Middle frontal gyrus (tissue), 1 donor: ENCODE measurements around the gene NFIX.

Experiments
- DNase-seq: peaks from one replicate; pipeline ENCODE4 v3.0.0-alpha.2; 2015; ENCODE audit warnings: low spot score; ENCODE audit errors: extremely low spot score

NFIX gene

DNA sequence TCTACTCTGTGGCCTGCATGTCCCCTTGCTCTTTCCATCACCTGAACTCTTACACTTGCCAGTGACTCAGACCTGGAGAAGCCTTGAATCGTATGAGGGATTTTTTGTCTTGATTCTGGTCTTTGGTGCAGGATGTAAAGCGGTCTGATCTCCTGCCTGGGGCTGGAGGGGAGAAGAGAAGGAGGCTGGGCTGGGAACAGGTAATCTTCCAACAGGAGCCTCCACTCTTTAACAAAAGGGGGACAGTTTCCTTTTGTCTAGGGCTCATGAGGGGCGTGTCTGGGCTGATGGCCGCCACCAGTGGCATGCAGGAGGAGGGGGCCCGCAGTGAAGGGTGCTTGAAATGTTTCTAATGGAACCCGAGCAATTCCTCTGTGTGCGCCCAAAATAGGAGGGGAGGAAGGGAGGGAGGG, 24.7 kb downstream of the NFIX start:
- DNase-seq = no peak

DNA sequence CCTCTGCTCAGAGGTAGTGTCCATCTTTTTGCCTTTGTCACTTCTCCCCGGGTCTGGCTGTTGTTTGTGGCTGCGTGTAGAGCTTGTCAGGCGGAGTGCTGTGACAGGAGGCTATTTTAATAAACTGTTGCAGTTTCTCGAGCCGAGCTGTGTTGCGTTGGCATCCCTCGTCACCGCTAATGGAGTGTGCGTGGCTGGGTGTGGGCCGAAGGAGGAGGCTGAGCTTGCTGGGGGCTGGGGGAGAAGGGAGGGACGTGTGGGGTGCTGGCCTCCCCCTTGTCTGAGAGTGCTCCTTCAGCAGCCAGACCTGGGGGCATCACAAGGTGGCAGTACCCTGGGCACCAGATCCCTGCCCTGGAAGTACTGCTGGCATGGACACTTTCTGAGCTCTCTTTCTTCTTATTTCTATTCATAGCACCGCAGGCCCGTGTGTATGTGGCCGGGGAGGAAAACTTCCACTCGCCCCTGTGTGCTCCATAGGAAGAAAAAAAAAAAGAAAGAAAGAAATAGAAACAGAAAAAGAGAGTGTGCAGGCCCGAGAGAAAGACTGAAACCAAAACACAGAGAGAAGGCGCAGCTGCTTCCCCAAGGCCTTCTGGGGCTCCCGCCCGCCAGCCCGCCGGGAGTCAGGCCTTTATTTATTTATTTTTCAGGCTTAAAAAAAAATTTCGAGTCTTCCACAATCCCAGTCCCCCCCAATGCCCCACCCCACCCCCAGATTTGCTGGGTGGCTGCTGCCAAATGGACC, 27.0 kb downstream of the NFIX start:
- no peak for DNase-seq

DNA sequence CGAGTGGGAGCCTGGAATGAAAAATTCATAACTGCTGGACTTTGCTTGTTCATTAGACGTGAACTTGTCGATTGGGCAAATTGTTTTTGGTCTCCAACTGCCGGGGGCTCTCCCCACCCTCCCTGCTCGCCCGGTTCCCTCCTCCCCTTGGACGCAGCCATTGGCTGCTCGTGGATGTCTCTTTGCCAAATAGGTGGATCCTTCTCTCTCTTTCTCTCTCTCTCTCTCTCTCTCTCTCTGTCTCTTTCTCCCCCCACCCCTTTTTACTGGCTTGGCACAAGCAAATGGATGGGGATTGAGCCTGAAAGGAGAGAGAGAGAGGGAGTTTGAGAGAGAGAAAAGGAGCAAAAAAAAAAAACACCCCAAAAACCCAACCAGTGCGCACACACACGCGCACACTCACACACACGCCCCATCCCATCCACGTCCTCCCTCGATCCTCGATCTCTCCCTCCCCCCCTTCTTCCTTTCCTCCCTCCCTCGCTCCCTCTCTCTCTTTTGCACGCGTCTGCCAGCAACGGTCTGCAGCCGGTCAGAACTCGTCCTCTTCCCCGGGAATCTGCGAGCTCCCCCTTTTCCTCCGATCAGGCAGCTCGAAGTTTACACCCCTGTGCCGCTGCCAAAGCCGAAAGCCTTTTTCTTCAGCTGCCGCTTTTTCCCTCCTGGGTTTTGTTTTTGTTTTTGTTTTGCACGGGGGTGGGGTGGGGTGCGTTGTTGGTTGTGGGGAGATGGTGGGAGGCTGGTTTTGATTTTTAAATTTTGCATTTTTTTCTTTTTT, 27.8 kb downstream of the NFIX start:
- no peak for DNase-seq

DNA sequence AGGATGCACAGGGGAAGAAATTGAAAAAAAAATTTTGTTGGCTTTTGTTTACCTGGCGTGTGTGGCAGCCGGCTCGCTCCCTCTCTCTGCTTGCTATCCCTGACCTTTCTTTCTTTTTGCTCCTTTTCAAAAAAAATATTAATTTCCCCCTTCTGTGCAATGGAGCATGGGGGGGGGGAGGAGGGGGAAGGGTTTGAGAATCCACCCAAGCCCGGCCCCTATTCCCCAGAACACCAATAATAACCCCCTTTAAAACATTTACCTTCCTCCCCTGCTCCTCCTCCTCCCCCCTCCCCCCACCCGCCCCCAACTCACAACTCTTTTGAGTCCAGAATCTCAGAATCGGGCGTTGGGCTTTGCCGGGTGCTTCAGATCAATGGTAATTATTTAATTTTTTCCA, 28.4 kb downstream of the NFIX start:
- DNase-seq = no peak

DNA sequence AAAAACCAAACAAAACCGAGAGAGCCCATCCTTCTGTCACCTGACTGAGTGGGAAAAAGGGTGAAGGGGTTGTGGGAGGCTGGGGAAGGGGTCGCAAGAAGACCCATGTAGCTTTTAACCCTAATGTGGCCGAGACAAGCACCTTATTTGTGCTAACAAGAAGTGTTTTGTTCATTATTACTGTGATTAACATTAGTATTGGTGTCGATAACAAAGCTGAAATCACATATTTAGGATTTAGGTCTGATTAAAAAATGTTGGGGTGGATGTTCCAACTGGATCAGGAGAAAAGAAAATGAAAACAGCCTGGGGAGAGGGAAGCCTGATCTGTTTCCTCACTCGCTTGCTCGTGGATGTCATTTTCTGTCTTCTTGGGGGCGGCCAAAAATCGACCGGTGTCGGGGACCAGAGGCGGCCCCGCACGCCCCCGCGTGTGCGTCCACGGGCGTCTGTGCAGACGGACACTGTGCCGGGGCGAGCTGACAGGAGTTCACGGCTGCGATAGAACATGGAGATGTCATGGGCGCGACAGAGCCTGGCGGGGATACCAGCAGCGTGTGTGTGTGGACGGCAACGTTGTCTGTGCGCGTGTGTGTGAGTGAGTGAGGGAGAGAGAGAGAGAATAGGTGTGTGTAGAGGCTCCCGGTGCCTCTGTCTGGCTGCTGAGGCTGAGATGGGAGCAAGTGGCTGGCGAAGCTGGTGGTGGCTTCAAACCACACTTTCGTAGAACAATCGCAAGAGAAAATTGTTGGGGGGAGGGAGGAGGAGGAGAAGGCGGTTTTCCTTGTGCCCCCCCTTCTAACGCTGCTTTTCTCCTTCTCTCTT, 29.1 kb downstream of the NFIX start:
- no peak for DNase-seq

DNA sequence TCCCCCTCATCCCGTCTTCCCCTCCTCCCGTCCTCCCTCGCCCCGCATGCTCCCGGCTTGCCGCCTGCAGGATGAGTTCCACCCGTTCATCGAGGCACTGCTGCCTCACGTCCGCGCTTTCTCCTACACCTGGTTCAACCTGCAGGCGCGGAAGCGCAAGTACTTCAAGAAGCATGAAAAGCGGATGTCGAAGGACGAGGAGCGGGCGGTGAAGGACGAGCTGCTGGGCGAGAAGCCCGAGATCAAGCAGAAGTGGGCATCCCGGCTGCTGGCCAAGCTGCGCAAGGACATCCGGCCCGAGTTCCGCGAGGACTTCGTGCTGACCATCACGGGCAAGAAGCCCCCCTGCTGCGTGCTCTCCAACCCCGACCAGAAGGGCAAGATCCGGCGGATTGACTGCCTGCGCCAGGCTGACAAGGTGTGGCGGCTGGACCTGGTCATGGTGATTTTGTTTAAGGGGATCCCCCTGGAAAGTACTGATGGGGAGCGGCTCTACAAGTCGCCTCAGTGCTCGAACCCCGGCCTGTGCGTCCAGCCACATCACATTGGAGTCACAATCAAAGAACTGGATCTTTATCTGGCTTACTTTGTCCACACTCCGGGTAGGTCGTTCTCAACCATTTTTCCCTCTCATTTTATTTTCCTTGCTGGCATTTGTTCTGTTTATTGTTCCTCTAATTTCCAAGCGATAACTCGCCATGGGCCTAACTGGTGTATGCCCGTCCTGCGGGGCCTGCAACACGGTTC, 29.8 kb downstream of the NFIX start:
- DNase-seq = no peak

DNA sequence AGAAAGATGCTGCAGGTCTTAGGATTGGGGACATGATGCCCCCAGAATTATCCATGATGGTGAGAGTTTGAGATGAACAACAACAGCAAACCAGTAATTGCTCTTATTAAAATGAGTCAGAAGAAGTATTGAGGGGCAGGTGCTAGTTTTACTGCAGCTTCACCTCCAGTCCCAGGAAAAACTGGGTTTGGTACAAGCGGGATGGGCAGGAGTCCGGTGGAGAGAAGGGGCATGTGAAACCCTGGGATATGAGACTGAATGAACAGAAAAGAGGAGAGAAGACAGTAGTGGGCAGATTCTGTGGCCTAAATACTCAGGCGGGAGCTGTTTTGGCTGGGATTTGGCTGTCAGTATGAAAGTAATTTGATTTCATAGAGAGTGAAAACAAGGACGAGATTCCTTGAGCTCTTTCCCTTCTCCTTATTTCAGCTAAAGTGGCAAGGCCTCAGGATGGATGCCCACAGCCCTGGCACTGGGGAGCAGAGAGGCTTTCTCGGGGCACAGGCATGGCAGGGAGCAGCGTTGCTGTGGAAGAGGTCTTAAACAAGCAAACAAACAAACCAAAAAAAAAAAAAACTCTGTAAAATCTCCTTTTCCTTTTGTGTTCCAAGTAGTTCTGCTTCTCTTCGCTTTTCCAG, 30.7 kb downstream of the NFIX start:
- no peak for DNase-seq

DNA sequence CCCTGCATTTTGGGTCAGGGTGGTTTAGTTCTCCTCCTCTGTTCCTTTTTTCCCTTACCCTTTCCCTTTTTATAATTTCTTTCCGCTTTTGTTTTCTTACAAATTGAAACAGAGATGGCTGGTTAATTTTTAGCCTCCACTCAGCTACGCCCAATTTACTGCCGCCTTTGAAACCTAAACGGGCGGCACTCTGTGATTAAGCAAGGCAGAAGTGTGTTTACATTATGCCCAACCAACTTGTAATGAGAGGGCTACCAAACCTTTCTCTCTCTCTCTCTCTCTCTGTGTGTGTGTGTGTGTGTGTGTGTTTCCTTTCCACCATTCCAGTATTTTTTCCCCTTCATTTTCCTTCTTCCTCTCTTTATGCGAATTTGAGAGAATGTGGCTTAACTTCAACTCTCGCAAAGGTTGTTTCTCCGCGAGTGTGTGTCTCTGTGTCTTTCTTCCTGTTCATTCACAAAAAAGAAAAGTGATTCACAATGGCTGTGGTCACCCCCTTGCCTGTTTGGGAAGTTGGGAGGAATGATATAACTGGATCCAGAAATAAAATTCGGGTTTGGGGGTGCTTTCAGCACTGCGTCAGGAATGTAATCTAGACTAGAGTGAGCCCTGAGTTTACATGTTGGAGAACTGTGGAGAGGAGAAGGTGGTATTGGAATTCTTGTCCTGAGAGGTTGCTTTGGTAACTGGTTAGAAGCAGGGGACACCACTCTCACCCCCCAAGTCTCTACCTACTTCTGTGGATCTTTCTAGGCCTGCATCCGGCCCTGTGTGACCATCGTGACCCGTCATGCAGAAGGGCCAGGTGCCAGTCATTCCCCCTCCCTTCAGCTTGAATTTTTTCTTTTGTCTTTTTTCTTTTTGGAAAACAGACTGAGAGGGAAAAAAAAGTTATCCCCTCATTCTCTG, 31.4 kb downstream of the NFIX start:
- no peak for DNase-seq

DNA sequence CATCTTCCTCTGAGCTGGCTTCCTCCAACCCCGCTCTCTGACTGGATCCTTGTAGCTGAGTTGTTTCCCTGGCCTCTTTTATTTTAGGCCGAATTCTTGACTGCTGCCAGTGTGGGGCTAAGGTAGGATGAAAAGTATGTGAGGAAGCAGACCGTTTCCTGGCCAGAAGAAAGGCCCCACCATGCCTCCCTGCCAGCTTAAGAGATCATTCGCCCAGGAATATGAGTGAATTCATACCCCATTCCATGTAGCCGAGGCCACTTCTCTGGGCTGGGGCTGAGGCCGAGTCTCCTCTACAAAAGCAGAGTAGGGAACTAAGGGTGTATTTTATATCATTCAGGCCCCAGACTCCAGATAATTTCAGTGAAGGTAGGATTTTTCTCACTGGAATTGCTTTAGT, 32.3 kb downstream of the NFIX start:
- DNase-seq = no peak

DNA sequence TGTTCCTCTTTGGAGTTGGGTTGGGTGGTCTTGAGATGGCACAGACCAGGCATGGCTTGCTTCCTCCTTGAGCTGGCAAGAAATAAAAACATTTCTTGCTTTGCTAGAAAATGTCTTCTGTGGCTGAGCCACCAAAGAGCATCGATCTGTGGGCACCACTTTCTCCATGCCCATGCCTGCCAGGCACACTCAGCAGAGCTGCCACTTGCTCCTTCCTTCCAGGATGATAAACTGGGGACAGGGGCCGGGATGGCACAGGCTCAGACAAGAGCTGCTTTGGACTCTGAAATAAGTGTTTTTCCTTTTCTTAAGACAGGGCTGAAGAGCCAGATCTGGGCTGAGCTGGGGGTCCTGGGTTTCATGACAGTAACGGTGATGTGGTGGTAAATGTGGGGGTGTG, 32.8 kb downstream of the NFIX start:
- DNase-seq = no peak

DNA sequence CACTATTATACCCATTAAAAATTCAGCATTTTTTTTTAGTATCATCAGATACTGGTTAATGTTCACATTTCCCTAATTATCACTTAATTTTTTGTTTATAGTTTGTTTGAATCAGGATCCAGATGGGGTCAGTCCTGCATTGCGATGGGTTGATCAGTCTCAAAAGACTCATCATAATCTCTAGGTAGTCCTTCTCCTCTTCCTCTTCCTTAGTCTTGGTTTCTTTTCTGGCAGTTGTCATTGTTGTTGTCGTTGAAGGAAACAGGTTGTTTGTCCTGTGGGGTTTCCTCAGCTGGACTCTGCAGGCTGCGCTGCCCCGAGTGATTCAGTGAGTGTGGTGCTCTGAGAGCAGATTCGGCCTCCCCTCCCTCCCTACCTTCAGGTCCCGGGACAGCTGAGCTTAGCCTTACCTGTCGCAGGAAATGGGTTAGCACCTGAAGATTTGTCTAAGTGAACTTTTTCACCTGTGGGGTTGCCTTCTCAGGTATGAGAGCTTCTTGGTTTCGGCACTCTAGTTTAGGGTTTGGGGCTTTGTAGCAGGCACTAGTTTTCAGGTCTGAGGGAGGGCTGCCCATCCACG, 34.1 kb downstream of the NFIX start:
- no peak for DNase-seq

DNA sequence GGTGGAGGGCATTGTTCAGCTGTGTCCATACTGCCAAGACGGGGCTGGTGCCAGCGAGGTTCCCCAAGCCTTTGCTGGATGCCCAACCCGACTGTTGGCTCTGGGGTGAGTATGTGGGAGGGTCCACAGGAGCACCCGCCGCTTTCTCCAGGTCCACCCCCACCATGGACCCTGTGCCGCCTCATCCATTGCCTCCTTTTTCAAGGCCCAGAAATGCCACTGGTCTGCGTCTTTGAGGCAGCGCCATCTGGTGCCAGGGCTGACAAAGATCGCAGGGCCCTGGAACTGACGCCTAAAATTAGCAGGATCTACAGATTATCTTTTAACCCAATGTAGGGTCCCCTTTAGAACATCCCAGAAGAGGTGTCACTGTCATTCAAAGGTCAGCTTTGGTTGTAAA, 34.6 kb downstream of the NFIX start:
- DNase-seq = no peak

DNA sequence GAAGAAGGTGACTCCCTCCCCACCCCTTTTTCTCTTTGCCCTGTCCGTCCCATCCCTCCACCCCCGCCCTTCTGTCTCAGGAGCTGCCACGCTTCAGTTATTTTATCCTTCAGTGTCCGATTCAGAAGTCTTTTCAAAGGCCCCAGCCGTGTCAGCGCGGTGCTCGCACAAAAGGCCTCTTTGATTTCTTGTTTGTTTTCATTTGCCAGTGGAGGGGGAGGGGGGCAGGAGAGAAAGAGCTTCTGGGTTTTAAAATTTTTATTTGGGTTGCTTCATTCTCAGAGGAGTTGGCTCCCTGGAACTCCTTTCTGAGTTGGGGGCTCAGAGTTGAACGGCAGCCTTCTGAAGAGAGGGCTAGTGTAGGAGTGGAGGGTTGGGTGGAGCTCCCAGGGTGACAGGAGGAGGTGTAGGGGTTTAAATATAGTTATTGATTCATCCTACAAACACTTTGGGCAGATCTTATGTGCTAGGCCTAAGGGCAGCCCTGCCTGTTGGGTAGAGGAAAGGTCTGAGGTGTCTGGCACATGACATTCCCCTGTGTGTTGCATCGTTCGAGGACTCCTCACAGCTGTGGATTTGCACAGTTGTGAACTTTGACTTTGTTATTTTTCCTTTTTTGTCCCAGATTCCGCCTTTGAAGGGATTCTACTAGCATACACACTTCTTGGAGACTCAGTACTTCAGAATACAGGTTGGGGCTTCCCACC, 36.8 kb downstream of the NFIX start:
- no peak for DNase-seq

DNA sequence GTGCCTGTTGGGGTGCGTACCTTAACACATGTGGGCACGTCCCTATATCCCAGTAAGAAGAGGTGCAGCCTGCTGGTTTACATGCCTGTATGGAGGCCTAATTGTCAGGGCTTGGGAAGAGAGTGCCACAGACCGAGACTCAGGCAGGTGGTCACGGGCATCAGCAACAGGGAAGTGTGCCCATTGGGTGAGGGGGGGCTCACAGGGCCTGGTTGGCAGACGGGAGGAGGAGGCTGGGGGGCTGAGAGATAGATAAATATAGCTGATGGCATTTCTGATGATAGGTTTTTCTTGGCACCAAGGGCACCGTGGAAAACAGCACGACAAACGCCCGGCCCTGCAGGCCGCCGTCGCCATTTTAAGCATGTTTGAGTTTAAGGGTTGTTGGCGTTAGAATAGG, 37.6 kb downstream of the NFIX start:
- DNase-seq = no peak

DNA sequence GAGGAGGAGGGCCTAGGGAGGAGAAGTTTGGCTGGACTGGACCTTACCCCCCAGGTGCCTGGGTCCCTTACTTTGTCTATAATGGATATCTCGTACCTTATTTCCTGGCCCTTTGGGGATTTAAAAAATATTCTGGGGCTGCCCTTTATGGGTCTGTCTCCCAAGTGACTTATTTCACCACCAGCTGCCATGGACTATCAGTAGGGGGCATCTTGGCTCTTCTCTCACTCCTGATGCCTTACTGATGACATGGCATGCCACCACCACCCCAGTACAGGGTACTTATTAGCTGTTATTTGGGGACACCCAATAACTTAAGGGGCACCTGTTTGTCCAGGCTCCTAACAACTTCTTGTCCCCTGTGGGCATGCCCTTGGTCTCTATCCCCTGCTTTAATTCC, 38.0 kb downstream of the NFIX start:
- DNase-seq = no peak

DNA sequence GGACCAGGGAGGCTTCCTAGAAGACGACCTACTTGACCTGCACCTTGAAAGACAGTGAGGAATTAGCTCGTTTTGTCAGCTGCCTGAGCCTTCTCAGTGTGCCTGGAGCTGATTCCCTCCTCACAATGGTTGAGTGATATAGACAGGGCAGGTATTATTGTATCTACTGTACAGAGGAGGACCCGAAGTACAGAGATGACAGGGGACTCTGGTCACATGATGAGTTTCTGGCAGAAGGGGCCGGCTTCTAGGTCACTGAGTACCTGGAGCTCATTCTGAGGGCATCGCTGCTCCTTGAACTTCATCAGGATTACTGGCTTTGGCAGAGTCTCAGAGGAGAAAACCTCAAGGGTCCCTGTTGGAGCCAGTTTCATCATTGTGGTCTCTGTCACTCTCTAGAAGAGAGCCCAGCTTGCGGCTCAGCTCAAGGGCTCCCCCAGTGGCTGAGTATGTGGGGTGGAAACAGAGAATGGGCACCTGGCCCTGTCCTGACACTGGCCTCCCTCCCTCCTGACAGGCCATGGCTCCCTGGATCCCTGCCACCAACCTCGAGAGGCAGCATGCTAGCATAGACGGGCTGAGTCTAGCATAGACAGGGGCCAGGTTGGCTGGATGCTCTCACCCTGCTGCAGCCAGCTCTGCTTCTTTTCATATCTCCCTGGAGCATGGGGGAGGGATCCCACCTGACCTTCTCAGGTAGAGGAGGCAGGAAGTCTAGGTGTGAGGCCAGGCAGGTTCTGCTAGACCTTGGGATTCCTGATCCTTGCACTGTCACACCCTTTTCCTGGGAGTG, 38.7 kb downstream of the NFIX start:
- no peak for DNase-seq

DNA sequence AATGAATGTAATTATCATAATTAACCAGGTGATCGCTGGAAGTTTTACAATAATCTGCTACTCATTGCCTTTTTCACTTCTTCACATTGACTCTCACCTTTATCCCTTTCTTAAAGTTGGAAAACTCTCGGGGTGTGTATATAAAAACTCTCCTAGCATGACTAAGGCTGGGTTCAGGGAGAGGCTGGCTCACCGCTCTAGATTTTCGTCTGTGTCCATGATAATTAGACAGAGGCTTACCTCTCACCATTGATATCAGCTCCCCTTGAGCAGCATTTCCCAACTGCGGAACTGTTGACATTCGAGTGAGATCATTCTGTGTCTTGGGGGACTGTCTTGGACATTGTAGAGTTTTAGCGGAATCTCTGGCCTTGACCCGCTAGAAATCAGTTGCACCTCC, 39.4 kb downstream of the NFIX start:
- no peak for DNase-seq

DNA sequence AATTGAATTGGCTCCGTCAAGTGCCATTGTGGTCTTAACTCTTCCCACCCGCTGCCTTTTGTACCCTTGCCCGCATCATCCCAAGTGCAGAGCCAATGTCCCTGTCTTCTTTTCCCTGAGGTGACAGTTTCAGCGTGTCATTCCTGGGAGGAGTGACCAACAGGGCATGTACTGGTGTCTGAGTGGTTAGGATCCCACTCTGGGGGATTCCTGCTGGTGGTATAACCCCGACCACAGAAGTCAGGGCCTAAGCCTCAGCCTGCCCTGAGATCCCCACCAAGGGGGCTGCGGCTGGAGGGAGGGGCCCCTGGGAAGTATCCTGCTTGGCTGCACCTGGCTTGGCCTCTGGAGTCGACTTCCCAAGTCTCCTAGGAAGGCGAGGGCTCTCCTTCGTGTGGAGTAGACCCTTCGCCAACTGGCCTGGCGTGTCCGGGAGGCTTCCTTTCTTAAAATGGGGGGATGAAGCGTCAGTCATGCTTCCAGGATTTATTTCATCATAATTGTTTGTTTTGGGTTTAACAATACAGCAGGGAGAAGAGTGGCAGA, 40.6 kb downstream of the NFIX start:
- no peak for DNase-seq
